HL-60 (cell line): ENCODE measurements around the gene CREB5.

Experiments
- CTCF ChIP-seq: IDR thresholded peaks from one replicate; pipeline ENCODE4 v1.5.1; 2011; ENCODE audit warnings: low read length, control low read depth, inconsistent platforms; ENCODE audit not compliant: insufficient read depth
- GABPA ChIP-seq: IDR thresholded peaks from 2 replicates; pipeline ENCODE4 v1.6.1; 2012; ENCODE audit warnings: low read depth
- POLR2AphosphoS5 ChIP-seq: IDR thresholded peaks from 2 replicates; pipeline ENCODE4 v1.6.1; 2012; ENCODE audit warnings: low read depth
- REST ChIP-seq: IDR thresholded peaks from 2 replicates; pipeline ENCODE4 v1.6.1; 2012; ENCODE audit warnings: low read depth; ENCODE audit not compliant: insufficient replicate concordance
- SPI1 ChIP-seq: IDR thresholded peaks from 2 replicates; pipeline ENCODE4 v1.6.1; 2012; ENCODE audit warnings: low read depth, mild to moderate bottlenecking, borderline replicate concordance

- TF ChIP-seq GABPA (no peak), CTCF (no peak), POLR2AphosphoS5 (no peak), REST (no peak), SPI1 (no peak)
Observed at GRCh38 chr7:28409716-28410627, 2.3 kb upstream of the CREB5 start.
